Suprapubic skin (tissue), 3 donors: Measurements from ENCODE around the gene KLF7.

Experiments used
- CTCF ChIP-seq, 2 donors: fragments of 200-600 bp in 1 of 2; fragments of 450-650 bp in 1 of 2; sonication (generic) in 1 of 2; IDR thresholded peaks; one replicate each; pipeline ENCODE4 v1.5.1; 2016 to 2019; ENCODE audit warnings: antibody characterized with exemption in 2 of 2, mild to moderate bottlenecking in 1 of 2, moderate library complexity in 1 of 2
- POLR2AphosphoS5 ChIP-seq, 3 donors: sonication (generic); formaldehyde crosslinking; IDR thresholded peaks; one replicate each; pipeline ENCODE4 v1.6.1; 2017; ENCODE audit warnings: antibody characterized with exemption in 3 of 3

- TF ChIP-seq CTCF (IDR thresholded peaks at IDR 0.05) (no peak), POLR2AphosphoS5 (IDR thresholded peaks at IDR 0.05) (no peak)
Observed at GRCh38 chr2:207073801-207074678, 91.7 kb downstream of the KLF7 start.
